ENCODE data around the gene COL5A1. TPM values are rescaled to one million over a fixed set of nuclear protein-coding genes. Genes with fewer than 3 reads are reported as not detected.
A peak's percentile ranks its signal among the peaks of the same experiment; 100 is the strongest.

COL5A1 gene
- total RNA-seq: 42.6 TPM

DNA sequence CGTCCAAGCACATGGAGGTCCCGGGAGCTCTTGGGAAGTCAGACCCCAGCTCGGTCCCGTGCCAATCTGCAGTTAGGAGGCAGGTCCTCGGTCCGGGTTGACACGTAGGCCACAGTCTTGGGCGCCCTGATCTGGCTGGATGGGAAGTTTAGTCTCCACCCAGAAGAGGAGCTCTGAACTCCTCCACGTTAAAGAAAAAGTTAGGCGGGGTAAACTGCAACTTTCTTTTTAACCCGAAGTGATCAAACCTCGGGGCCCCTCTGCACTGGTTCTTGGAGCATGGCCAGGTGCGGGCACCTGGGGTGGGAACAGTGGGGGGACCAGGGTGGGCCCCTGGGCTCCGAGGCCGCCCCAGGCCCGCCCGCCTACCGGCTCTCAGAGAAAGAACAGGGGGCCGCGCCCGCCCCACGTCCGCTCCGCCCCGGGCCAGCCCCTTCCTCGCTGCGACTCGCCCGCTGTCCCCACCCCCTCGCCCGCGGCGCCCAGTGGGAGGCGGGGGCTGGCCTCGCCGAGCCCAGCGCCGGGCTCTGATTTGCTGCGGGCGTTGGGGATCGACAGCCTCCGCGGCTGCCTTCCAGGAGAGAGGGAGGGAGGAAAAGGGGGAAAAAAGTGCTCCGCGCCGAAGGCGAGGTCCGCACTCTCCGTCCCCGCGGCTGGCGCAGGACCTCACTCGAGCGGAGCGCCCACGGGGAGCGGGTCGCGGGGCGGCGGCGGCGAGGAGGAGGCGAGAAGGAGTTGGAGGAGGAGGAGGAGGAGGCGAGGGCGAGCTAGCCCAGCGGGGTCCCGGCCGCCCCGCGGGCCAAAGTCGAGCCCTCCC, at the start of gene COL5A1:
Gene COL5A1, plus strand, starts transcription at position 631 of the 817 bp plus-strand sequence. CDS start 385 bp downstream, outside the sequence.
- peak; percentile 85 for DNase-seq (ENCODE audit: low spot score)

DNA sequence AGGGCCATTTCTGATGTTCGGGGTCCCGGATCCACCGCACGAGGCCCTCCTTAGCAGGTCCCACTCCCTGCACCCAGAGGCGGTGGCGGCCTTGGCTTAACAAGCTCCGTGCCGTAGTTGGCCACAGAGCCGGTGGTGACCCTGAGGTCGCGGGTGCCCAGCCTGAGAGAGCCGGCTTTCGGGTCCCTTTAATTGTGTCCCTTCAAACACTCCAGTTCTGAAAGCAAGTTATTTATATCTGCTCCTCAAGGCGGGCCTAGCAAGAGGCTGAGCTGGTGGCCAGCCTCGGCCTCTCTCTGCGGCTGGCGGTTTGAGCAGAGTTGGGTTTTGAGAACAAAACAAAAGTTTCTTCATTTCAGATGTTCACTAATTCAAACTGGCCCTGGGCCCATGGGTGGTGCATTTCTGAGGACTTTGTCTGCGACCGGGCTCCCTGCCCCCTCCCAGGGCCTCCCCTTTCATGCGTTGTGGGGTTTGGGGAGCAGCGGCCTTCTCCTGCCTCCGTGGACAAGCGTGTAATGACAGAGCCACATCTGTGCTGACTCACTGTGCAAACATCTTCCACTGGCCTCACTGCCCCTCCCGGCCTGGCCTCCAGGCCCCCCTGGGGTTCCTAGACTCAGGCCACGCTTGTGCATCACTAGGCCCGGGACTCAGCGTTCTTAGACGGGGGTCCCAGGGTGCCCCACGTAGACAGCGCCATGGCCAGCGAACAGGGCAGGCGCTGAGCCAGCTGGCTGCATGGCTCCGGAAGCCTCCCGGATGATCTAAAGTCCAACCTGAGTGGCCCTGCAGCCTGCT, 49.4 kb upstream of the COL5A1 start:
- DNase-seq (ENCODE audit: low spot score): no peak

DNA sequence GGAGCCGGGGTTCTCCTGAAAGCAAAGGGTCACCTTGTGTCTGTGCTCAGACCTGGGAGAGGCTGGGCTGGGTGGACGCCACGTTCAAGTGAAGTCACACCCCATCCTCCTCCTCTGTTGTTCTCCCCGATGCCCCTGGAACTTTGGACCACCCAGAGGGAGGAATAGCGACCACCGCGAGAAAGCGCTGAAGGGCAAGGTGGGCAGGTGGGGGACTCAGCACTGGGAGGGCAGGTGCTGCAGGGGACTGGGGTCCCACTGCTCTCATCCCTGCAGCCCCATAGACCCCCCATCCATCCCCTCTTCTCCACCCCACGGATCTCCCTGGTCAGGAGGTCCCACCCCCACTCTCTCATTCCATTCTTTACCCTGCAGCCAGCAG, 48.8 kb upstream of the COL5A1 start:
- DNase-seq (ENCODE audit: low spot score): no peak

DNA sequence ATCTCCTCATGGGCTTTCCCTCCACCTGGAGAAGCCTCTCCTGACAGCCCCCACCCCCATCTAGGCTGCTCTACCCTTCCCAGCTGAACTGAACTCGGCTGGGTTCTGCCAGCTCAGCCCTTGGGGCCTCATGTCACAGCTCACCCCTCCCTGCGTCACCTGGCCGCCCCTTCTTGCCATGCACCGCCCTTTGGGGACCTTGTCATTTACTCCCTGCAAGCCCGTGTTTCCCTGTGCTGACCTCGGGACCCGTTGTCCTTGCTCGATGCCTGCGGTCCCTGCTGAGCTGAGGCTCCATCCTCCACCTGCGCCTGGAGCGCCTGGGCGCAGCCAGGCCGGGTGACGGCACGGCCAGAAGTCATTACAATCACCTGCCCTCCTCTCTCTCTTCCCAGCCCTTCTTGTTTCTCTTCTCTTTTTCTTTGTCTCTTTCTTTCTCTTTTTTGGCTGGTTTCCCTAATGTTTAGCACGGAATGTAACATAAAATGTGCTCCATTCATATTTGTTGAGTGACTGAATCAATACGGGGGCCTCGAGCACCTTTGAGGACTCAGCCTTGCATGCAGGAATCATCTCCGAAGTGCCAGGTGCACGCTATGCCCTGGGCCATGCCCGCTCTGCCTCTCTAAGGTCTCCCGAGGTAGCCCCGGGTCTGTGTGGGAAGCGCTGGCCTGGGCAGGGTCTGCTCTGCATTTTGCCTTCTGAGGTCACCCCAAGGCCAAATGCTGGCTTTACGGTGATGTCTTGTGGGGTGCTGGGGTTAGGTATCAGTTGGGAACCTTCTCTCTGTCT, 48.1 kb upstream of the COL5A1 start:
- no peak for DNase-seq (ENCODE audit: low spot score)

DNA sequence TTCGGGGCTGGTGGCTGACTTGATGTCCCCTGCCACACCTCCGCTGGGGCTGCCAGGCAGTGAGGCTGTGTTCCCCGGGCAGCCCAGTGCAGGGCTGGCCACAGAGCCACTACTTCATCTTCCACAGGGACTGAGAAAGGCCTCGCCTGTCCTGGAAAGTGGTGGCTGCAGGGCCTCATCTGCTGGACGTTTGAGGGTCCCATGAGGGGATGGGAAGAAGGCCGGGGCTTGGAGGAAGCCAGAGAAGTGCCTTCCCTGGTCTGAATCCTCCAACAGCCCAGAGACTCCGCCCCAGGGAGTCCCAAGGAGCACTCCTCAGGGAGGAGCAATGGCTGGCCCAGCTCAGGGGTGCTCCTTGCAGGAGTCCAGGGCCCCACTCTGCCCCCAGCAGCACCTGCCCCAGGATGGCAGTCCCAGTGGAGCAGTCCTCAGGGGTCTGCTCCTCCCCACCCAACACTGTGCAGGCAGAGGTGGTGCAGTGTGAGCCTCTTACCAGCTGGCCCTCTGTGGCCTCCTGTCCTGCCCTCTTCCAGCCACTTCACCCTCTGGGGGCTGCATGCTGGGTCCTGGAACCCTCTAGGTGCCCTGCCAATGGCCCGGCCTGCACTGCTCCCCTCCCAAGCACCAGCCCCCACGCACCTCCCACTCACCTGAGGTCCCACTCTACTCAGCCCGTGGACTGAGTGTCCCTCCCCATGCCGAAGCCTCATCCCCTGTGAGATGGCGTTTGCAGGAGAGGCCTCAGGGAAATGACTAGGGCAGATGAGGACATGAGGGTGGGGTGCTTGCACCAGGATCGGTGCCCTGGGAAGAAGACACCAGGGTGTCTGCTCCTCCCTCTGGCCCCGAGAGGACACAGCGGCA, 47.3 kb upstream of the COL5A1 start:
- no peak for DNase-seq (ENCODE audit: low spot score)

DNA sequence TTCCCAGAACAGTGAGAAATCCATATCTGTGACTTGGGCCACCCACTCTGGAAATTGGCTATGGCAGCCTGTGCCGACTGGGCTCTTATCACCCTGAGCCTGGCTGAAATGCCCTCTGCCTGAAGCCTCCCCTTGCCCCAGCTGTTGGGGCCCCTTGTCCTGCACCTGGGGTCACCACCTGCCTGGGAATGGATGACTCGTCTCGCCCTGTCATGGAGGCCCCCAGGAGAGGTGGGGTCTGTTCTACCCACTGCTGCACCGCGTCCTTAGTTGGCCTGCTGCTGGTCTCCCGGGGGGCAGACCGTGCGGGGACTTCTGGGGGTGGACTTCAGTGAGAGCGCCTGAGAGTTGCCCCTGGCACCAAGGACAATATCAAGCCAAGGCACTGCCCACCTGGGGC, 46.6 kb upstream of the COL5A1 start:
- DNase-seq (ENCODE audit: low spot score): no peak

DNA sequence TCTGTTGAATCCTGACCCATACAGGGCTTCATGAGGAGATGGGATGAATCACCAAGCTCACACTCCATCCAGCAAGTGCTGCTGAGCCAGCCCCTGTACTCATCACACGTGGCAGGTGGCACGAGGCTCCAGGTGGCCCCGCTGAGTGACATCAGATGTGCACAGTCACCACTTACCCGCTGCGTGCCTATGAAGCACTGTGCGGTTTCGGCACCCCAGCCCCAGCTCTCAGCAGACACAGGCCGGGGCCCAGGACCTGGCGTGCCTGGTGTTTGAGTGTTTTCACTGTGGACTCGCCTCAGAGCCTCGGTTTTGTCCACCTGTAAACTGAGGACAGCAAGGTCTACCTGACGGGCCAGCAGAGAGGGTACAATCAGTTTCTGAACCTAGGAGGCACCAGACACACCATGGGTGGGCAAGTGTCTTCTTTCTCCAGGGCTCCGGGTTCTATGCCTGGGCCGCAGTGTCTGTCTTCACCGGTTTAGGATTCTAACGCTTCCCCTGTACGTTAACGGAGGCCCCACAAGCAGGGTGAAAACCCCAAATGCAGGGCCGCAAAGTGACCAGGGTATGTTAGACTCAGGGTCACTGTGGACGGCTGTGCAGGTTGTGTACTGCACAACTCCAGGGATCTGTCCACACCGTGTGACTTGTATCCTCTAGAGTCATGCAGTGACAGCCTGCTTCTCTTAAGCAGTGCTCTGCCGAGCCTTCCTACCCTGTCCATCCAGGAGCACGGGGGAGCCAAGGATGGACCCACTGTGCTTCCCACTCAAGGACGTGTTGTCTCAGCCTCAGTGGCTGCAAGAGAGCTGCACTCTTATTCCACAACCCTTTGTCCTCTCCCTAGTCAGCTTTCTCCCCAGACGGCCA, 44.3 kb upstream of the COL5A1 start:
- no peak for DNase-seq (ENCODE audit: low spot score)

DNA sequence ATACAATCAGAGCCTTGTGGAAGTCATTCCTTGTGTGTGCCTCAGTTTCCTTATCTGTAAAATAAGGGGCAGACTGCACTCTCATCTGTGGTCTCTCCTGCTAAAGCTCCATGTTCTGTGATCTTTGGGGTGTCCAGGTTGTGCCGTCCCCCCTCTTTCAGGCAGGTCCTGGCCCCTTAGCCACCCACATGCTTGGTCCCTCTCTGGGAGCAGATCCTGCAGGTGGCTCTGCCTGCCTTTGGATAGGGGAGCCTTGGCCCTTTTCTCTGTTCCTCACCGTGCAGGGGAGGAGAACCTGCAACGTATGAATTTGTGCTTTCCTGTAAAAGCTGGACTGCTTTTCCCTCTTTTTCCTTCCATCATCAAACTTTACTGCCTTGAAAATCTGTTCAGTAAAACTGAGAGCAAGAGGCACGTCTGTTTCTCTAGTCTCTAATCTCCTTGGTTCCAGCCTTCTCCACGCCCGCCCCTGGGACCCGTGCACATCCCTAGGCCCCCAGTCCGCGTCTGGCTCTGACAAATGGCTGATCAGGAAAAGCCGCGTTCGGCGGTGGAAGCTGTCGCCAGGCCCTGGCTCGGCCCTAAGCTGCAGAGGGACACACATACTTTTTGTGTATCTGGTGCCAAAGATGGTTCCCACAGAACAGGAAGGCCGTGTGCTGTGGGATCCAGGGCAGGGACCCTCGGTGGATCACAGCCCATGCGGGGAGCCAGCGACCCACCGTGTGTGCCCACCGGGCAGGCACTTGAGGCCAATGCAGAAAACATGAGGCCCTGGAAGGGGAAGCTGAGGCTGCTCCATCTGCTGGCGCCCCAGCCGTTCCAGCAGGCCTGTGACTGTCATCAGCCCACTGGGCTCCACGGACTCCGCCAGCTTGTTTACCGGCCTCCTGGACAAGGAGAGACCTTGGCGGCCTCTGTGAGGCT, 43.4 kb upstream of the COL5A1 start:
- no peak for DNase-seq (ENCODE audit: low spot score)

DNA sequence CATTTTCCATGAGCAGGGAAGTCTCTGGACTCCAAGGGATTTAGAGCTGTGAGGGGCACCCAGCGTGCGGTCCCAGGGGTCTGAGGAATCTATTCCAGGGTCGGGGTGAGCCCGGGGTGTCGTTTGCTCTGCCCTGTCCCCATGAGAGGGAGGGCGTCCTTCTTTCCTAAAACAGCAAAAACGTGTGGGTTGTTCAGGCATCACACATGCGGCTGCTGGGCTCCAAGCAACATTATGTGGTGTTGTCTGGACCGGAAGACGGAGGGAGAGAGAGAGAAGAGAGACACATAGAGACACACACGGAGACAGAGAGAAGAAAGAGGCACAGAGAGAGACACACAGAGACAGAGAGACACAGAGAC, 42.7 kb upstream of the COL5A1 start:
- no peak for DNase-seq (ENCODE audit: low spot score)

DNA sequence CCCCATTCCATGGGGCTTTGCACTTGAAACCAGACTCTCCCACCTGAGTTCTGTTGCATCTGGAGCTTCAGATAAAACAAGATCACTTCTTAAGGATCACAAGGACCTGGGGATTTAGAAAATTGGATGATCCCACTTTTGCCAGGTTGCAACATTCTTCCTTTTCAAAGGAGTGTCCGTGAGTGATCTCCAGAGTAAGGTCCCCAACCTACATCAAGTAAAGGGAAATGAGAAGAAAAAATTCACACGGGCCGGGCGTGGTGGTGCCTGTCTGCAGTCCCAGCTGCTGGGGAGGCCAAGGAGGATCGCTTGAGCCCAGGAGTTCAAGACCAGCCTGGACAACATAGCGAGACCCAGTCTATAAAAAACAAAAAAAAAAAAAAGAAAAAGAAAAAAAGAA, 41.2 kb upstream of the COL5A1 start:
- DNase-seq (ENCODE audit: low spot score): no peak

DNA sequence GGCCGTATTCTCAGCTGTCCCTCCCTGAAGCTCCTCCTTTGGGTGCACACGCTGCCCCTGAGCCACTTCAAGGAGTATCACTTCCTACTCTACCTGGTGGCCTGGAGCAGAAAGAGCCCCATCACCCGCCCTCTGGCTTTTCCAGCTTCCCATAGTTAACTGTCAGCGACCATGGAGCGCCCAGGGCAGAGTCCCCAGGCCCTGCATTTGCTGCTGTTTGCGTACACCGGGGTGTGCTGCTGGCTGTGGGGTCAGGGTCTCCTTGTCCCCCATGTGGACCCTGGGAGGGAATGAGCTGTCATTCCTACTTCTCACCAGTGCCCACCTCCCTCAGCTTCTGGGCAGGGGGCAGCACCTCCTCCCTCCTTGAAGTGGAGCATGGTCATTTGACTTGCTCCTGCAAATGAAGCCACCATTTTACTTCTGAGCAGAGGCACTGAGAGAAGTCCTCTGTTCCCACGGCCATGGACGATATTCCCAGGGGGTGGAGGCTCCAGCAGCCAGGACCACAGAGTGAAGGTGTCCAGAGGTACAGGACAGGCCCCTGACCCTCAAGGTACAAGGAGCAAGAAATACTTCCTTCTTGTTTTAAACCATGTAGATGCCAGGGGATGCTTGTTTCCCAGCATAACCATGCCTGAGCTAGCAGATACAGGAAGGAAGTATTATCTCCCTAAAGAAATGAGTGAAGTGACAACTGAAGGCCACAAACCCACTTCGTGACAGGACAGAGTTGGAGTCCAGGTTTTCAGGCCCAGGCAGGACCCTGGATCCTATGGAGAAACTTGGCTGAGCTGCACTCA, 40.6 kb upstream of the COL5A1 start:
- DNase-seq (ENCODE audit: low spot score): no peak

DNA sequence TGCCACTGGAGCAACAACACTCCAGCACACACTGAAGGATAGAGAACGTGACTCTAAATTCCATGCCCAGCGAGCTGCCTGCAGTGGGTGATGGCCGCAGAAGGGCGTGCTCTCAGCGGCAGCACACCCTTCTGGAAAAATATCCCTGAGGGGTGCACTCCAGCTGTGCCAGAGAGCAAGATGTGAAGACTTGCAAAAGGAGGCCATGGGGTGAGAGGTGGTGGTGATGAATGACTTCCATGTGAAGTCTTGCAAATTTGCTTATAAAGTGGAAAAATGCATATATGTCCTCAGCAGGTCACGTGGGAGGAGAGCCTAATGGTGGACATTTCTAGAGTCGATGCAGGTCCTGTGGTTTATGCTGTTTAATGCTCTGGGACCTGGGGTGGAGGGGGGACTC, 39.8 kb upstream of the COL5A1 start:
- DNase-seq (ENCODE audit: low spot score): no peak

DNA sequence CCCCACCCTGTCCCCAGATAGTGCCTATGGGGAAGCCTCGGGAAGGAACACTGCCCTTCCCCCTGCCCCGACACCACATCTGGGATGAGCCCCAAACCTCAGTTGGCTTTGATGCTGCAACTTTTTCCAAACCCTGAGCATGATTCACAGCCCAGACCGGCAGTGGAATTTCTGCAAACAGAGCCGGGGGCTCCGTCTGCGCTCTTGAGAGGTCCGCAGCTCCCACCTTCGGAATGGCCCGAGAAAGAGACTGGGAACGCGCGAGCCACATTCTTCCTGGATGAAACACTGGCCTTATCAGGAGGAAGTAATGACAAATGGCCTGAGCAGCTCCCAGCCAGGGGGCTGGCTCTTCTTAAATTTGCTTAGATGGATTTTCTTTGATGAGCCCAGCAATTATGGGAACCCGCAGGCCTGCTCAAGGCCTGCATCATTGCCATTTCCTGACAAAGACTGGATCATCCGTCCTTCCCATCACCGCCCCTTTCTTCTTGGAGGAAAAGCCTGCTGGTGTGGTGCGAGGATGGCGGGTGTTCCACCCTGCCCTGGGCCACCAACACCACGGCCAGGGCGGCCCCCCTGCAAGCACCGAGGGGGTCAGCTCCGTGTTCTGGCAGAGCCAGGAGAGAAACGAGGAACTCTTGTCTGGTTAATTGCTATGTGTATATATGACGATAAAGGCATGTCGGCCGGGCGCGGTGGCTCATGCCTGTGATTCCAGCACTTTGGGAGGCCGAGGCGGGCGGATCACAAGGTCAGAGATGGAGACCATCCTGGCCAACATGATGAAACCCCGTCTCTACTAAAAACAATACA, 38.8 kb upstream of the COL5A1 start:
- peak; percentile 68 for DNase-seq (ENCODE audit: low spot score)

DNA sequence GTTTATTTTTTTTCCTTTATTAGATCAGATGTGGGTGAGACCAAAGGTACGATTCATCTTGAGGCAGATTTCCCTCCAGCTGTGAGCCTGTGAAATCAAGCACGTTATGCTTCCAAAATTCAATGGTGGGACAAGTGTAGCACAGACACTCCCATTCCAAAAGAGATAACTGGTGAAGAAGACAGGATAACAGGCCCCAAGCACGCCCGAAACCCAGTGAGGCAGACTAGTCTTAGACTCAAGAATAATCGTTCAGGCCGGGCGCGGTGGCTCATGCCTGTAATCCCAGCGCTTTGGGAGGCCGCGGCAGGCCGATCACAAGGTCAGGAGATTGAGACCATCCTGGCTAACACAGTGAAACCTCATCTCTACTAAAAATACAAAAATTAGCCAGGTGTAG, 36.8 kb upstream of the COL5A1 start:
- no peak for DNase-seq (ENCODE audit: low spot score)

DNA sequence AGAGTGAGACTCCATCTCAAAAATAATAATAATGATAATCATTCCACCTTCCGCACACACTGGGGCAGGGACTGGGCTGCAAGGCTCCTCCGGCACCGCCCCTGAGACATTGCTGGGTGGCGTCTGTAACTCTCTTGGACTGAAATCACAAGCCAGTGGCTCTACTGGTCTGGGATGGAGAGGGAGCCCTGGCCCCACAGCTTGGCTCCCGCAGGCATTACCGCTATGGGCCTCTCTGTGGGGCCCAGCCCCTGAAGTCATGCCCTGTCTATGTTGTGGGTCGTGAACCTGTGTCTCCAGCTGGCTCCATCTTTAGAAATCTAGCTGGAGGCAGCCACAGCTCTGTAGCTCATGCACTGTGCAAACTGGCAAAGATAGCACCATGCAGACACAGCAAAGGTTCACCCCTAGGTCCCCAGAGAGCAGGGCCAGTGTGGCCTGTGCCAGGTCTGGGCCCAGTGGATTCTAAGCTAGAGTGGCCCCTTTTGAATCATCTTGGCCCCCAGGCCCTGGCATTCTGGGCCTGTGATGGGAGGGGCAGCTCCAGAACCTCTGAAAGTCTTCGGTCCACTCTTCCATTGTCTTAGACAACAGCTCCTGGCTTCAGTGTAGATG, 36.1 kb upstream of the COL5A1 start:
- no peak for DNase-seq (ENCODE audit: low spot score)

DNA sequence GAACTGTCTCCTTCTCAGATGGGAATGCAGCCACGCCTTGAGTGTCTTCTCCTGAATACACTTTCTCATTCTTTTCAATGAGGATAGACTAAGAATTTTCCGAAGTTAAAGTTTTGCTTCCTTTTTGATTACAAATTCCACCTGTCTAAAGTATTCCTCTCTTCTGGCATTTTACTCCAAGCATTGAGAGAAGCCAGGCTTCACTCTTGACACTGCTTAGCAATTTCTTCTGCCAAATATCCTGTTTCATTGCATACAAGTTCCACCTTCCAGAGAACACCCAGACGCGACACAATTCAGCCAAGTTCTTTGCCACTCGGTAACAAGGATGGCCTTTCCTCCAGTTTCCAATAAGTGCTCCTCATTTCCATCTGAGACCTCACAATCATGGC, 35.6 kb upstream of the COL5A1 start:
- DNase-seq (ENCODE audit: low spot score): peak; percentile 9

Measured in mucosa of gallbladder (tissue), 1 donor.